Ectodermal cell (in vitro differentiated cells): ENCODE results near the gene PACS2.

Experiments
- H3K27ac ChIP-seq: 2 replicates; pipeline ENCODE4 v1.7.0; 2013; ENCODE audit warnings: mild to moderate bottlenecking, low read depth, low read length; ENCODE audit not compliant: insufficient read depth, poor library complexity, severe bottlenecking
- H3K27me3 ChIP-seq: 2 replicates; pipeline ENCODE4 v1.7.0; 2013; ENCODE audit warnings: mild to moderate bottlenecking, low read length; ENCODE audit not compliant: insufficient read depth, control insufficient read depth, poor library complexity, severe bottlenecking
- H3K36me3 ChIP-seq: one replicate; pipeline ENCODE4 v1.7.0; 2013; ENCODE audit warnings: low read length; ENCODE audit not compliant: control insufficient read depth, insufficient read depth
- H3K4me1 ChIP-seq: one replicate; pipeline ENCODE4 v1.7.0; 2013; ENCODE audit warnings: low read length; ENCODE audit not compliant: control insufficient read depth, insufficient read depth
- H3K4me3 ChIP-seq: 2 replicates; pipeline ENCODE4 v1.7.0; 2013; ENCODE audit warnings: low read depth, low read length, control low read depth; ENCODE audit not compliant: insufficient read depth
- H3K9me3 ChIP-seq: 2 replicates; pipeline ENCODE4 v1.7.0; 2013; ENCODE audit warnings: mild to moderate bottlenecking, low read length, moderate library complexity; ENCODE audit not compliant: control insufficient read depth
- WGBS, 2 experiments: methylation state at CpG; one replicate each; pipeline ENCODE4 v1.1.7; 2013; ENCODE audit warnings: missing lambda C conversion rate in 2 of 2; 5-methylcytosine and 5-hydroxymethylcytosine counted together

PACS2 gene

DNA sequence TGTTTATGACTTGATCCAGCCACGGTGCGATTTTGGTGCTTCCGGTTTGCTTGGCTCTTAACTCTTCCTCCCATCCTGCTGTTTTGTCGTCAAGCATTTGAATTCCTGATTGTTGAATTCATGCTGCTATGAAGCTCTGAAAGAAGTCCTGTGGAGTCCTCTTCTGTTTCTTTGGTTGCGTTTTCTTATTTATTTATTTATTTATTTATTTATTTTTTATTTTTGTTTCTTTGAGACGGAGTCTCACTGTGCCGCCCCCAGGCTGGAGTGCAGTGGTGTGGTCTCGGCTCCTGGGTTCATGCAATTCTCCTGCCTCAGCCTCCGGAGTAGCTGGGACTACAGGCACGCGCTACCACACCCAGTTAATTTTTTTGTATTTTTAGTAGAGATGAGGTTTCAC, 102.1 kb downstream of the PACS2 start:
- WGBS, 2 experiments, result 92 to 96% methylated on average over 10 of the region's 11 CpGs
- Histone ChIP-seq H3K4me1 (peaks cover 19% of the 10 kb centered on the region), H3K4me3 (no peak overlapping the region), H3K9me3 (no peaks in the 10 kb centered on the region), H3K36me3 (no peaks in the 10 kb centered on the region), H3K27me3 (peaks cover 43% of the 10 kb centered on the region), H3K27ac (no peak overlapping the region)

DNA sequence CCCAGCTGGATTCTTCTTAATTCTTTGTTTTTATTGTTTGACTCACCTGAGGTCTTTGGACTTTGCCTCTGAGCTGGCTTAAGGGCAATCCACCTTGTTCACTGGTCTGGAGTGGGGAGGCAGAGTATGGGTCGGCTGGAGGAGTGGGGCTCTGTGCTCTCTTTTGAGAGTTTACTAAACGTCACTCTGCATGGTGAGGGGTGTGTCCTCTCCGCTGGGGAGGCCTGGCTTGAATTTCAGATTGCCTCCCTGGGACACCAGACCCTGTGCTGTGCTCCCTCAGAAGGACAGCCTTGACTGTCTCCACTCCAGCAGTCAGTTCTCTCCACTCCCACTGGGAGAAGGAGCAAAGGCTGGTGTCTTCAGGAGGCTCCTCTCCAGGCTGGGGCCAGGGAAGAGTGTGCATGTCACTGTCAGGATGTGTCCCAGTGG, 103.2 kb downstream of the PACS2 start:
- no peaks in the 10 kb centered on the region for H3K36me3 ChIP-seq
- peaks cover 33% of the 10 kb centered on the region for H3K27me3 ChIP-seq
- WGBS, 2 experiments, result 74 to 86% methylated on average over 3 of the region's 3 CpGs
- peaks cover 24% of the 10 kb centered on the region for H3K4me1 ChIP-seq
- no peaks in the 10 kb centered on the region for H3K9me3 ChIP-seq
- H3K27ac ChIP-seq, result no peak overlapping the region
- H3K4me3 ChIP-seq, result no peak overlapping the region

DNA sequence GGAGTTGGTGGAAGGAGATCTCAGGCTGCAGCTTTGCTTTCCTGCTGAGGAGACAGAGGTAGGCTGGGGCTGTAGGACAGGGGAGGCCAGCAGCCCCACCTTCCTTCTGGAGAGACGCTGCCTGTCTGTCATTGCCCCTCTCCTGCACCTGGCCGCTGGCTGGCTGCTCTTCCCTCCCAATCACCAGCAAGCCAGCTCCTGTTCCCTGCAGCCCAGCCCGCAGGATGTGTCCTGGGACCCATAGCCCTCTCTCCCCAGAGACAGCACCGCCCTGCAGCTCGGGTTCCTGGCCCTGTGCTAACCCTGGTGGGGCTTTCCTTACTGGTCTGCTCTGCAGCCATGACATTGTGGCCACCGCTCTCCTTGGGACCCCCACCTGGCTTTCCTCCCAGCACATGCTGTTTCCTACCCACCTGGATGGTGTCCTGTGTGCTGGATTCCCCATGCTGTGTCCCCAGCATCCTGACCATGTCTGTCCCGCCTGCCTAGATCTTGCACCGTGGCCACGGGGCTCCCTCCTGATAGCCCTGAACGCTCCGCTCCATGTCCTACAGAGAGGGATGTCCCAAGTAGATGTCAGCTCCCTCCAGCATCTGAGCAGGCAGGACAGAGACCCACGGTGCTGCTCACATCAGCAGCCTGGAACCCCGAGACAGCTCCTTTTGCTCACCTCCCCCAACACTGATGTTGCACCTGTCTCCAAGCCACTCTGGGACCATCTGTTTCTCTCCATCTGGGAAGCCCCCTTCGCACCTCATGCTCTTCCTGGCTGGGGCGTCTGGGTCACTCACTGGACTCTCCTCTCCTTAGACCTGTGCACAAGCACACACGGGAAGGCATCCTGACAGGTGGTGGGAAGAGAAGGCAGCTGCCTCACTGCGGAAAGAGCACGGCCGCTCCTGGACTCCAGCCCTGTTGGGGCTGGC, 104.0 kb downstream of the PACS2 start:
- peaks cover 25% of the 10 kb centered on the region for H3K4me1 ChIP-seq
- H3K27ac ChIP-seq, result no peak overlapping the region
- peaks cover 24% of the 10 kb centered on the region for H3K27me3 ChIP-seq
- 84 to 86% methylated on average over 19 of the region's 19 CpGs for WGBS, 2 experiments
- no peaks in the 10 kb centered on the region for H3K36me3 ChIP-seq
- H3K9me3 ChIP-seq, result no peaks in the 10 kb centered on the region
- H3K4me3 ChIP-seq, result peak overlapping the region; percentile 61

DNA sequence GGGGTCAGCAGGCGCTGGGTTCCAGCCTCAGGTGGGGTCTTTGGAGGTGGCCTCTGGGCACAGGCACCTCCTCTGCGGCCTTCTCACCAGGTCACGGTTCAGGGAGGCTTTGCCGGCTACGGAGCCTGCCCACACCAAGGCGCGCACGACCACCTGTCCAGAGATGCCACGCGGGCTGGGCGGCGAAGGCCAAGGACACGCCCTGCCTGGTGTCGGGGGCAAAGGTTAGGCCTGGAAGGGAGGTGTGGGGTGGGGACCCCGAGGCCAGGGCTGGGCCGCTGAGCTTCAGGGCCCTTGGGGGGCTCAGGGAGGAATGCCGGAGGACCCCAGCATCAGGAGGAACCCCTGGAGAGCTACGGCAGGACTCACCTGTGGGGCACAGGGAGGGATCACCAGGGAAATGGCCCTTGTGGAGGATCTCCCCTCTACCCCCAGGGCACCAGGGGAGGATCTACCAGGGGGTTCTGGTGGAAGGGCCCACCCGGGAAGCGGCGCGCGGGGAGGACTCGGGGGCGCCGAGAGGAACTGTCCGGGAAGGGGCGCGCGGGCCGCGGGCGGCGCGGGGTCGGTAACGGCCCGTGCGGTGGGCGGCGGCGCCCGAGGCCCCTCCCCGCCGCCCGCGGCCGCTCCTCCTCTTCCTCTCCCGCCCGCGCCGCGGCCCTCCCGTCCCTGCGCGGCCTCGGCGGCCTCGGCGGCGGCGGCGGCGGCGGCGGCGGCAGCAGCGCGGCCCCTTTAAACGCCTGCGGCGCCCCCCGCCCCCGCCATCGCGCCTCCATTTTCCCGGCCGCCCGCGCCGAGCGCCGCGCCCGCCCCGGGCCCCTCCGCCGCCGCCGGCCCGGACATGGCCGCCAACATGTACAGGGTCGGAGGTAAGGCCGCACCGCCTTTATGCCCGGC, 104.9 kb downstream of the PACS2 start, which contains the start of gene MTA1:
Gene MTA1 (plus strand): TSS at position 633 of the 897 bp plus-strand sequence. CDS start 209 bp downstream, at position 842.
- peaks cover 23% of the 10 kb centered on the region for H3K4me1 ChIP-seq
- peak within 1 kb of the TSS; percentile 76 for H3K4me3 ChIP-seq
- H3K36me3 ChIP-seq, result no peaks in the 10 kb centered on the region
- no peaks in the 10 kb centered on the region for H3K9me3 ChIP-seq
- WGBS, 2 experiments, result 9% methylated on average over 96 of the region's 96 CpGs
- H3K27ac ChIP-seq, result peak within 1 kb of the TSS; percentile 36
- H3K27me3 ChIP-seq, result peaks cover 15% of the 10 kb centered on the region

DNA sequence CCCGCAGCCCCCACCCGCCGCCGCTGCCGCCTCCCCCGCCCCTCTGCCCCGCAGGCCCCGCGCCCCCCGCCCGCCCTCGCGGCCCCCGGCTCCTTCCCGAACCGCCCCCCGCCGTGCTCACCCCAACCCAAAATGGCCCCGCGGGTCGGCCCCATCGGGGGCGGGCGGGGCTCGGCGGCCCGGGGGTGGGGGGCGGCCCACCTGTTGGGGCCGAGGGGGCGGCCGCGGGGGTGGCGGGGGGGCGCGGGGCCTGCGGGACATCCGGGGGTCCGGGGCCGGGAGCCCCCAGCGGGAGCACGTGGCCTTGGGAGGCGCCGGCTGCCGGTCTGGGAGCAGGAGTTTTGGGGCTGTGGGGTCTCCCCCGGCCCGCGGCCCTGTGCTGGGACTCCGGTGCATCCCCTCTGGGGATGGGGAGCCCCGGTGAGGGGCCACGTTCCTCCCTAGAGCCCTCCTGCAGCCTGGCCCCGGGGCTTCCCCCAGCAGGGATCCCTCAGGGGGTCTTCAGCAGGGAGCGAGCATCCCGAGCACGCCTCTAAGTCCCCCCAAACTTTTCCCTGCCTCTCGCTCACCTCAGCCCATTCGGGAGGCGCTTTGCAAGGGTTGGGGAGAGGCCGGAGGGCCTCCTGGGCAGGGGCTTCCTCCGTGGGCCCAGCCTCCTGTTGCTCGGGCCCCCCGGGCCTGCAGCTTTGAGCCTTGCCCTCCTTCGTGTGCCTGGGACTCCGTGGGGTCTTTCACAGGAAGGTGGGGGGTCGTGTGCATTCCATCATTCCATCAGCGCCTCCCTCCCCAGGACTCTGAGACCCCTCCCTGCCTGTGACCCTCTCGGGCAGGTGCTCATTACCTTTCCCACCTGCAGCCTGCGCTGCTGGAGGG, 105.8 kb downstream of the PACS2 start:
- Histone ChIP-seq H3K9me3 (no peaks in the 10 kb centered on the region), H3K36me3 (no peaks in the 10 kb centered on the region), H3K4me3 (peak overlapping the region; percentile 76), H3K27ac (peak overlapping the region; percentile 36), H3K4me1 (peaks cover 22% of the 10 kb centered on the region), H3K27me3 (peaks cover 7% of the 10 kb centered on the region)
- 2% methylated on average over 57 to 67 of the region's 67 CpGs for WGBS, 2 experiments

DNA sequence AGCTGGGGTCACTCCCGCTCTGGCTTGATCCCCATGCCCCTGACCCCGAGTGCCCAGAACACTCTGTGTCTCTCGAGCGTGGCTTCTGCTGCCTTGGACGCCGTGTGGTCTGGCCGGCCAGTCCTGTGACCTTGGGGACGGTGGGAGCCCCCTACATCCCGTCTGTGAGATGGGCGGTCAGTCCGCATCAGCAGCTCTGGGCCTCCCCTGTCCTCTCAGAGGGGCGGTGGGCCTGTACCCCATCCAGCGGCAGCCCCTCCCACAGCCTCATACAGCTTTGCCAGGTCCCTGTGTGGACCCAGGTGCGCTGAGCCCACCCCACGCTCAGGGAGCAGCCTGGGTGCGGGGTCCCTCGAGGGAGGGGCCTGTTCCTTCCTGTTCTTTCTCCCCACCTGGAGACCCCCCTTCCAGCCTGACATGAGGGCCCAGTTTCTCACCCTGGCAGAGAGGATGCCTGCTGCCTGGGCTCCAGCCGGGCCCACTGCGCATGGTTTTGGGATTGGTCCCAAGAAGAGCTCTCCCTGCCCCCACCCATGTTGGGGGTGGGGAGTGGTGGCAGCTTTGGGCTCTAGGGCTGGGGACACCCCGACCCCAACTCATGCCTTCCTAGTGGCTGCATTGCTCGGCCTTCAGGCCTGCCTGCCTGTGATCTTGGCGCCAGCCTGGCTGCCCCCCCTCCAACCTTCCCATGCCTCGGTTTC, 106.6 kb downstream of the PACS2 start:
- Histone ChIP-seq H3K36me3 (no peaks in the 10 kb centered on the region), H3K4me1 (peaks cover 22% of the 10 kb centered on the region), H3K27me3 (peaks cover 4% of the 10 kb centered on the region), H3K27ac (no peak overlapping the region), H3K9me3 (no peaks in the 10 kb centered on the region), H3K4me3 (peak overlapping the region; percentile 76)
- 63 to 67% methylated on average over 23 of the region's 23 CpGs for WGBS, 2 experiments

DNA sequence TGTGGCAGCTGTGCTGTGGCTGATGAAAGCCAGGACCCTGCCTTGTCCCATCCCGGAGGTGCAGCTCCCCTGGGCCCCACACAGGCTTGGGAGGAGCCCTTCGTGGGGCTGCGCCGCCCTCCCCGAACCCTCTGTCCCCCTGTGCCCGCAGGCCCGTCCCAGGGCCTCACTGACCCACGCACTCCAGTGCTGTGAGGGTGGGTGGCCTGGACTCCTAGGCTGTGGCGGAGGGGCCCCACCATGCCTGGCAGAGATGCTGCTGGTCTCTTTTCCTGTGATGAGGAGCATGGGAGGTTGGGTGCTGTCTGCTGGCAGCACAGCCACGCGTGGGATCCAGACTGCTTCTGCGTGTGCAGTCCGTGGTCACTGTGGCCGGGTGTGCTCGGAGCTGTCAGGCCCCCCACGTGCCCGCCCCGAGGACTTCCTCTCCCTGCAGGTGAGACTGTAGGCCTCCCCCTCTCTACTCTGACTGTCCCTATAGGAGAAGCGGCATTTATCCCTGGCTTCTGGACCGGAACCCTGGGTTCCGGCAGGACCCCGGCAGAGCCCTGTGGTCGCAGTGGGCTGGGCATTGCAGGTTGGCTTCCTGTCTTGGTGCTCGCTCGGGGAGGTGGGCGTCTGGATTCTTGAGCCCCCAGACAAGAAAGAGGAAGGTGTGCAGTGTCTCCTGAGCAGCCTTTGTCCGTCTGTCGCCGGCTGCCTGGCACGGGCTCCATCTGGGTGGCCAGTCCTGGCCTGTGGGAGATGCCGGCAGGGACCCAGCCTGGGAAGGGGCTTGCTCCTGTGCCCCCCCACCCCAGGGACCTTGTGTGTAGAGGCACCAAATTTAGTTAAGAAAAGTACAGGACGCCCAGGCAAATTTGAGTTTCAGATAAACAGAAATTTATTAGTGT, 107.4 kb downstream of the PACS2 start:
- peaks cover 7% of the 10 kb centered on the region for H3K36me3 ChIP-seq
- no peak overlapping the region for H3K27ac ChIP-seq
- no peaks in the 10 kb centered on the region for H3K9me3 ChIP-seq
- H3K27me3 ChIP-seq, result peaks cover 3% of the 10 kb centered on the region
- H3K4me3 ChIP-seq, result peak overlapping the region; percentile 4
- 93 to 94% methylated on average over 32 of the region's 32 CpGs for WGBS, 2 experiments
- H3K4me1 ChIP-seq, result peaks cover 22% of the 10 kb centered on the region

DNA sequence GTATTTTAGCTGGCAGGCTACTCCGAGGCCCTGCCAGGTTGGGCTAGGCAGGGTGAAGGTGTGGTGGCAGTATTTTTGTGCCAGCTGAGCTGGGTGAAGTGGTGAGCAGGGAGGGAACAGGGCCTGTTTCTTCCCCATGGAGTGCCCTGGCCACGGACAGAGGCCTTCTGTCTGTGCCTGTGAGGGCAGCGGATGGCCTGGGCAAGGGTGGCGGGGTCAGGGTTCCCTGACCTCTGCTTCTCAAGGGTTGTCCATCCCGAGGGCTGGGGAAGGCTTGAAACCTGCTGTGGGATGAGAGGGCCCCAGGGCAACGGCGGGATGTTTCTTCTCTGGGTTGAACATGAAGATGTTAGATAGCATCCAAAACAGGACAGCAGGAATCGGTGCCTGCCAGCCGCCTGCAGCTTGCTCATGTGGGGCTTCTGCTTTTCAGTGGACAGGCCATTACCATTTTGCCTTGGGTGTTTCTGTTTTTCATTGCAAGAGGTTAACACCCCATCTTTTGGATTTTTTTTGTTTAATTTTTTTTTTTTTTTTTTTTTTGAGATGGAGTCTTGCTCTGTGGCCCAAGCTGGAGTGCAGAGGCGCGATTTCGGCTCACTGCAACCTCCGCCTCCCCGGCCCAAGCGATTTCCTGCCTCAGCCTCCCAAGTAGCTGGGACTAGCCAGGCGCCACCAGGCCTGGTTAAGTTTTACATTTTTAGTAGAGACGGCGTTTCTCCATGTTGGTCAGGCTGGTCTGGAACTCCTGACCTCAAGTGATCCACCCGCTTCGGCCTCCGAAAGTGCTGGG, 108.3 kb downstream of the PACS2 start:
- Histone ChIP-seq H3K9me3 (no peaks in the 10 kb centered on the region), H3K4me1 (peaks cover 22% of the 10 kb centered on the region), H3K4me3 (peak overlapping the region; percentile 4), H3K27ac (no peak overlapping the region), H3K36me3 (peaks cover 15% of the 10 kb centered on the region), H3K27me3 (peaks cover 3% of the 10 kb centered on the region)
- 87 to 89% methylated on average over 21 of the region's 21 CpGs for WGBS, 2 experiments
